Superior temporal gyrus (tissue), 1 donor: Measurements from ENCODE around the gene PLA2G7.
"Not testable (repeated sequence)": the region's sequence is repeated elsewhere in the genome, so short reads cannot be mapped to it uniquely, and the experiment has no call there.

Source experiments
- DNase-seq: peaks from one replicate; pipeline ENCODE4 v3.0.0-alpha.2; 2016; ENCODE audit errors: extremely low spot score

Gene PLA2G7

DNA sequence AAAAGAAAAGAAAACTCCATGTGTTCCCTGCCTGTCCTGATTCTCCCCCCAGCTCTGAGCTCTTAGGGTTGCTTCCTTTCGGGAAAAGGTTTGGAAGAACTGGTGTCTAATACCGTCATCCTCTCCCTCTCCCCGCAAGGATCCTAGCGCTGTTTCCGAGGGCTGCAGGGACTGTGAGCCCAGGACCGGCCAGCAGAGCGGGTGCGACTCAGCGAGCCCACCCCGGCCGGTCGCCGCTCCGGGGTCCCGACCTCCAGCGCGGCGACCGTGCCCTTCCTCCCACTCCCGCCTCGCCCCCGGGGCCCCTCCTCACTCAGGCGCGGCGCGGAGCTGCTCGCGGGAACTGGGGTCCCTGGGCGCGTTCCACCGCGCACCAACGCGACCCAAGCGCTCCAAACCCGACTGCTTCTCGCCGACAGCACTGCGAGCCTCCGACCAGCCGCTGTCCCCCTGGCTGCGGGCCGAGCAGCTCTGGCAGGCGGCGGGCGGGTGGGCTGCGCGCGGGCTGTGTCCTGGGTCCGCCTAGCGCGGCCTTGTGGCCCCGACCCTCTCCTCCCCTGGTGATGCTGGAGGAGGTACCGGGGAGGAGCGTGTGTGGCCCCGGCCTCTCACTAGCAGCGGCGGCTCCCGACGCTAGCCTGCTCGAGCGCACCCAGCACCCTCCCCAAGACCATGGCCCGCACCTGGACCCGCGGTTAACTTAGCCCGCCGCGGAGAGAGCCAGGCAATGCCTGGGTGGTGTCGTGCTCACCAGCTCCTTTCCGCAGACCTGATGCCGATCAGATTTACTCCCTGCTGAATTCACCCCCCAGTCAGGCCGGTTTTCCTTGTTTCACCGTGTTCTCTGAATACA lies at the start of gene PLA2G7:
TSS of gene PLA2G7 (minus strand) at position 509 of the 853 bp plus-strand sequence. CDS start 12,484 bp downstream, outside the sequence.
- DNase-seq = no peak

DNA sequence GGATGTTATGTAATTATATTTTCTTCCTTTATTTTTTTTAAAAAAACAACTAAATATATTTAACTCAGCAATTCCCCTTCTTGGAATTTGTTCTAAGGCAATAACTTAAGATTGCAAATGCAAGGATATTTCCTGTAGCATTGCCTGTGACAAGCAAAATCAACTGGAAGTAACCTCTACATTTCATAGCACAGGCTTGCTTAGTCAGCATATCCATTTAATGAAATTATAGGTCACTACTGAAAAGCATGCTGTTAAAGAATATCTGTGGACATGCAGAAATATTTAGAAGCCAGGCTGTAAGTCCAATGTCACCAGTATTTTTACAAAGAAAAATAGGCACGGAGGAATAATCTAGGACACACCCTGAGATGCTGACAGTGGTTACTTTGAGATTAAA lies 49.4 kb upstream of the PLA2G7 start:
- no peak for DNase-seq

DNA sequence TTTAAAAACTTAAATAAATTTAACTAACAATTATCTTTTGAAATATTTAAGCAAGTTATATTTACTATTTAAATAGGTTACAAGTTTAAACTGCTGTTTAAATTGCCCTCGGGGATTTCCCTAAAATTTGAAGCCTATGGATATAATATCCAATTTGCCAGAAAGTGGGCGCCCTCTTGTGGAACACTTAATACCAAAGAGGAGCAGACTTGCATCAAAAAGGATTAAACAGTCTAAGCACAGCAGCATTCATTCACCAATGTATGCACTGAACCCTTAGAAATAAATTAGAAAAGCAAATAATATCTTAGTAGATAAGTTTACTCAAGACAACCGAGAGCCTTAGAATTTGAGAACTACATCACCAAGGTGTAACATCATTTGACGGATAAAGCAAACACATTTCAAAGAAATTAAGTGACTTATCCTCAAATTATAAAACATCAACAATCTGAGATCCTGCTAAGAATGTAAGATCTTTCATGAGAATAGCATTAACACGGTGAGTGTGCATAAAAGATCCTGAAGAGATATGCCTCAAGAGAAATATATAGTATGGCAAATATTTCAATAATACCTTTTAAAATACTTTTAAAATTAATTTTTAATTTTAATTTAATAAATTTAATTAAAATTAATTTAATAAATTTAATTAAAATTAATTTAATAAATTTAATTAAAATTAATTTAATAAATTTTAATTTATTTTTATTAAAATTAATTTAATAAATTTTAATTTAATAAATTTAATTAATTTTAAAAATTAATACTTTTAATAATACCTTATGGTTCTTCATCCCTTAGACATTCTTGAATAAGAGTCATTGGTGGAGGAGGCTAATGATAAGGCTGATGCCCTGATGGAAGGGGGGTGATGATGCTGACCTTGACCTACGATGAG lies 46.6 kb upstream of the PLA2G7 start:
- DNase-seq = peak; percentile 91

DNA sequence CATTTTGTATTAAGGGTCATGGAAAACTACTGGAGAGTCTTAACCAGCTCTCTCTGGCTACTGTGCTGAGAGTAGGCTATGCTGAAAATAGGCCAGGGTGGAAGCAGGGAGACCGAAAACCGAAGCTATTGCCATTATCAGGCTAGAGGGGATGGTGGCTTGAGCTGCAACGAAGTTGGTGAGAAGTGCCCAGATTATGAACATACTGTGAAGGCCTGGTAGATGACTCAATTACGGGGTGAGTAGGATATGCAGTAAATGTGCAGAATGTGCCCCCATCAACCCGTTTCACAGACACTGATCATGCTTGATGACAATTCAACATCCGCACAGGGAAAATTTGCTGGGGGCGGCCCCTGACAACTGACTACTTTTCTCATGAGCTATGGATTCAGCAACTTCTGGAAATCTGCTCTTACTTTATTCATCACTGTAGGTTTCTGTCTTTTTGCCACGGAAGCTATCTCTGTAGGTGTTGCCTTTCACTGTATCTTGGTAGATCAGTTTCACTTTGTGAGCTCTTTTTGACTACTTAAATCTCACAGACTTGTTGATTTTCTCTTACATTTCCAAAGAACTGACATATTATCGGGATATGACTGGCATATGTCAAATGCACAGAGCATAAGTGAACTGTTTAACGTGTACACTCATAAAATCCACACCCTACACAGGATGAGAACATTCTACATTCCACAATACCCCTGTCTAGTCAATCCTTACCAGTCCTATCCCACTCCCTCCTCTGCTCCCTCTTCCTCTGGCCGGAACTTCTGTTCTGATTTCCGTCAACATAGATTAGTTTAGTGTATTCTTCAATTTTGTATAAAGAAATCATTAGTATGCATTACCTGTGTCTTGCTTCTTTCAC lies 42.5 kb upstream of the PLA2G7 start:
- DNase-seq = no peak

DNA sequence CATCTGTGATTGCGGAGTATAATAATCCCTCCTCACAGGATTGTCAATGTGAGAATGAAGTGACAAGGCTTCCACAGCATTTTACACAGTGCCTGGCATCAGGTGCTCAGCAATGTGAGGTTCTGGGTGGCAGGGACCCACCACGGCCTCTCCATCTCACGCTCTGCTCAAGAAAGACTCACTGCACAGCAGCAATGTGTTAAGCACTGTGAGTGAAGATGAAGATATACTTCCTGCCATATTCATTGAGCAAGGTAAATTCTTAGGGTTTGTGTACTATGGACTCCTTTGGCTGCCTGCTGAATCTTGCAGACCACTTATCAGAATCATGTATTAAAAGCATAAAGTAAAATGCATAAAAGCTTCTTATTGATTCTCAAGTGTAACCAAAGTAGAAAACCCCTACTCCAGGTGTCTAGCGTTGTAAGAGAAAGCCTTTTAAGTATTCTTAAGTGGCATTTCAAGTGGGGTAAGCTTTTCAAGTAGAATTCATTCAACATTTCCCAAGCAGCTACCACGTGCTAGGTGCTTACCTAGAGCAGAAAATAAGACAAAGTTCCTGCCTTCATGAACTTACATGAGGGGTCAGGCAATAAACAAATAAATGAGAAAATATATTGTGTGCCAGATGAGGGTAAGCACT lies 41.0 kb upstream of the PLA2G7 start:
- no peak for DNase-seq

DNA sequence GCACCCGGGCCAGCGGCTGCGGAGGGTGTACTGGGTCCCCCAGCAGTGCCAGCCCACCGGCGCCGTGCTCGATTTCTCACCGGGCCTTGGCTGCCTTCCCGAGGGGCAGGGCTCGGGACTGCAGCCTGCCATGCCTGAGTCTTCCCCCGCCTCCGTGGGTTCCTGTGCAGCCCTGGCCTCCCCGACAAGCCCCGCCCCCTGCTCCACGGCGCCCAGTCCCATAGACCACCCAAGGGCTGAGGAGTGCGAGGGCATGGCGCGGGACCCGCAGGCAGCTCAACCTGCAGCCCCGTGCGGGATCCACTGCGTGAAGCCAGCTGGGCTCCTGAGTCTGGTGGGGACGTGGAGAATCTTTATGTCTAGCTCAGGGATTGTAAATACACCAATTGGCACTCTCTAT lies 39.6 kb upstream of the PLA2G7 start:
- DNase-seq = not testable (repeated sequence)

DNA sequence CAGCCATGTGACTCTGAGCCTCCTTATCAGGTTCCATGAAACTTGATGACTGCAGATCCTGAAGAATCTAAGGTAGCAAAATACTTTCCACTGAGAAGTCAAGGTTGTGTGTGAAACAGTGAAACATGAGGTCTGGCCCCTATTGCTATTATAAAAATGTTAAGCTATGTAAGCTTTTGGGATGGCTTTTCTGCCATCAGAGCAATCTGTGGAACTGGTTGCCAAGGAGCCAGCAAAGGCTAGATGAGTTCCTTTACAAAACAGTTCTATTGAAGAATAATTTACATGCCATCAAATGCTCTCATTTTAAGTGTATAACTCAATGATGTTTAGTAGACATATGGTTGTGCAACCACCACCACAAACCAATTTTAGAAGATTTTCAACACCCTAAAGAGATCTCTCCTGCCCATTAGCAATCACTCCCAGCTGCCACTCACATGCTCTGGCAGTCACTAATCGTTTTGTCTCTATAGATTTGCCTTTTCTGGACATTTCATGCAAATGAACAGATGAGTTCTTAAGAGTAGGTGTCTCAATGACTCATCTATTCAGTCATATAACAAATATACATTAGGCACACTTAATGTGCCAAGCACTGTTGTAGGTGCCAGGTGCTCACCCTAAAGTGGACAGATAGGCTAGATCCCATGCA lies 38.2 kb upstream of the PLA2G7 start:
- DNase-seq = no peak

DNA sequence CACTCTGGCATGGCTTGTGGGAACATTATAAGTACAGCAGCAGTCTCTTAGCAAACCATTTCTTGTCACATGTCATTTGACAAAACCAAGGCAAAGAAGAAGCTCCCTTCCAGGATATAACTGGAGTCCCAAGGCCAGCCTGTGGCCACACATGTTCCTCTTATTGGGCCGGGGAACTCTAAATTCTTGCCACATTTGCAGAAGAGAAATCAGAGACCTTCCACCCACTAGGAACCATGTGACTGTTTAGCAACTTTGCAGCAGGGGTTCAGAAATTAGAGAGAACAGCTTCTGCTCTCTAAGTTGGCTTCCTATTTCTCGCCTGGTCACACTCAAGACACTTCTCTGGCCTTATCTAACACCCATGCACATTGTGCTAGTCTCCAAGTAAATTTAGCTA lies 37.6 kb upstream of the PLA2G7 start:
- DNase-seq = peak; percentile 51

DNA sequence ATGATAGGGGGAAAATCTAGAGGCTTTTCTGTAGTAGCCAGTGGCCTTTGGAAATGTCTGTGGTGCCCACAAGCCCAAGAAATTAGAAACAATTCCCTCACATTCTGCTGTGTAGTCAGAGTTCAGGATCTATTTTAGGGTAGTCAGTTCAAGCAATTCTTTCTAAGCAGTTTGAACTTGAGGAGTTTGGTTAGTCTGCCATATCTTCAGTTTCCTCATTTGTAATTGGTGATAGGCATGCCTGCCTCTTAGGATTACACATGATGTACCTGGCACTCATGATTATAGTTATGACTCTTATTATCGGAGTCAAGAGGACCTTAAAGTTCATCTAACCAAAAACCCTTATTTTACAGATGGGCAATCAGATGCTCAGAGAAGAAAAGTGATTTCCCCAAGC lies 36.8 kb upstream of the PLA2G7 start:
- DNase-seq = no peak

DNA sequence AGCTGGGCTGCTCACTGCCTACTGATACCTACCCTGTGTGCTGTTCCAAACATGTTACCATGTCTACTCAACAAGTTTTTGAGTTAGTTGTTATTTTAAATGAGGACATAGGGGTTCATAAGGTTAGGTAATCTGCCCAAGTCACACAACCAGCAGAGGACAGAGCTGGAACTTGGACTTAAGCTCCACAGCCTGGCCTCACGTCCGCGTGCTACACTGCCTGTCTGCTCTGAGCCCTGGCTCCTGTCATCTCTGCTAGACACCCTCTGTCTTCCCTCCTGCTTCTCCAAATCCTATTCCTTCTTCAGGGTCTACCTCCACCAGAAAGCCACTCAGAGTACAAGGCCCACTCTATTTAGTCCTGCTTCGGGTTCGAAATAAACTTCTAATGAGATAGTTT lies 29.8 kb upstream of the PLA2G7 start:
- DNase-seq = no peak

DNA sequence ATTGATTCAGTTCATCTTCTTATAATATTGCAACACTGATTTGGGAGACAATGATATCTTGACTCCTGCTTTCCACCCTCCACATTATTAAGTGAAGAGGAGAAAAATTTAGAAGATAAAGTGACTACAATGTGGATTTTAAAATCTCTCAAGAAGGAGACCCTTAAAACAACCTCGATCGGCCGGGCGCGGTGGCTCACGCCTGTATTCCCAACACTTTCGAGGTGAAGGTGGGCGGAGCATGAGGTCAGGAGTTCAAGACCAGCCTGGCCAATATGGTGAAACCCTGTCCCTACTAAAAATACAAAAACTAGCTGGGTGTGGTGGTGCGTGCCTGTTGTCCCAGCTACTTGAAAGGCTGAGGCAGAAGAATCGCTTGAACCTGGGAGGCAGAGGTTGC lies 29.1 kb upstream of the PLA2G7 start:
- DNase-seq = not testable (repeated sequence)

DNA sequence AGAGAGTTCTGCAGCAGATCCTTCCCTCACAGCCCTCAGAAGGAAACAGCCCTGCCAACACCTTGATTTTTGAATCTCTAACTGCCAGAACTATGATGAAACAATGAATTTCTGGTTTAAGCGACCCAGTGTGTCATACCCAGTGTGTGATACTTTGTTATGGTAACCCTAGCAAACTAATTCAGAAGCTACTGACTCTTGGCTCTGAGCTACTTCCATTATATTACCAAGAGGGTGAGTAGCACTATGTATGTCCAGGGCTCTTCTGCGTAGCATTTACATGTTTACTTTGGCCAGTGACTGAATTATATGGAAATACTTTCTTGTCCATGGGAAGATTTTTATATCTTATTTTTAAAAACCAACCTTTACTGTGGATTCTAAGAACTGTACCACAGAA lies 28.3 kb upstream of the PLA2G7 start:
- DNase-seq = no peak

DNA sequence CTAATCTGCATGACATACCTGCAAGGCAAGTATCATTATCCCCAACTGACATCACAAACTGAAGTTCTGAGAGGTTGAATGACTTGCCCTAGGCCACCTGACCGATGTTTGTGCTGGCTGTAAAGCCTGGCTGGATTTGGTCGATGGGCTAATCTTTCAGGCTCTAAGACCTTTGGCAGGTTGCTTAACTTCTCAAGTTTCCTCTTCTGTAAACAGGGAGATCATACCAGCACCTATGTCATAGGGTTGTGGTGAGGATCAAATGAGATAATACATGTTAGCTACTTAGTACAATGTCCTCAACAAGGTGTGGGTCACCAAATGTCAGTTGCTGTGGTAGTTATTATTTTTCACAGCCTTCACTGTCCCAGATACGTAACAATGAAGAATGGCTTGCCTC lies 25.8 kb upstream of the PLA2G7 start:
- no peak for DNase-seq

DNA sequence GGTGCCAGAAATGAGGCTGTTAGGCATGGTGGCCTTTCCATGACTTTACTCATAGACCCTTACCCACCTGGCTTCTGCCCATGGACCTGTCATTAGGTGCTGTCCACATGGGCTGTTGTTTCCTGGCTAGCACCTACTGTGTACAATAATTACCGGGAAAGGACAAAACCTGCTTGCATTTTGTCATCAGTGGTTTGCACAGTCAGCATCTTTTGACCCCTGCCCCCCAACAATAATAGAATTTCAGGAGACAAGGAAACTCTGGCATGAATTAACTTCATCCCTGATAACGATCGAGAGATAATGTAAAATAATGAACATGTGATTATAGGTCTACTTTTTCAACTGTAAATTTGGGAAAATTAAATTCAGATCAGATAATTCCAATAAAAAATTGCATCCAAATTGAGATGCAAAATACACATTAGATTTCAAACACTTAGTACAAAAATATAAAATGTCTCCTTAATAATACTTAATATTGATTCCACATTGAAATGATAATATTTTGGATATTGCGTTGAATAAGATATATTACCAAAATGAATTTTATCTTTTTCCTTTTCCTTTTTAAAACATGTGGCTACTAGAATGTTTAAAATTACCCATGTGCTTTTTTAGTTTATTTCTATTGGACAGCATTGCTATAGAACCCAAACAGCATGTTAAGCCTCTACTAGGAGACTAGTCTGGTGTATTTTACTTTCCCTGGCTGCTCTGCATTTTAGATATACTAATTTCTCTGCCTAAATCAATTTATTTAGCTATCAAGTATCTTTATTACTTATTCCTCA lies 24.0 kb upstream of the PLA2G7 start:
- no peak for DNase-seq

DNA sequence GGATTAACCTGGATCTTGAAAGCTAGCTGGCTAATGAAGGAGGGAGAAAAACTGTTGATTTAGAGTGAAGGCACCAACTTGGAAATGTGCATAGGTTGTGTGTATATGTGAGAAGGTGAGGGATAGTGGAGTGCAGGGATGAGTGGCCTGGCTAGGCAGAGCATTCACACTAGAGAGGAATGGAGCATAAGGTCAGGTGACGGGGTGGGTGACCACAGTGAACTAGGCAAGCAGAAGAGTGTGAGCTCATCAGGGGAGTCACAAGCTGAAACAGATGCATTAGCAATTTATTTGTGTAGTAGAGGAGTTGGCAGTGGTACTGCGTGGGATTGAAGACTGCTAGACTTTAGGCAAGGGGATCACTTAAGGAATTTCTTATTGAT lies 22.0 kb upstream of the PLA2G7 start:
- DNase-seq = no peak

DNA sequence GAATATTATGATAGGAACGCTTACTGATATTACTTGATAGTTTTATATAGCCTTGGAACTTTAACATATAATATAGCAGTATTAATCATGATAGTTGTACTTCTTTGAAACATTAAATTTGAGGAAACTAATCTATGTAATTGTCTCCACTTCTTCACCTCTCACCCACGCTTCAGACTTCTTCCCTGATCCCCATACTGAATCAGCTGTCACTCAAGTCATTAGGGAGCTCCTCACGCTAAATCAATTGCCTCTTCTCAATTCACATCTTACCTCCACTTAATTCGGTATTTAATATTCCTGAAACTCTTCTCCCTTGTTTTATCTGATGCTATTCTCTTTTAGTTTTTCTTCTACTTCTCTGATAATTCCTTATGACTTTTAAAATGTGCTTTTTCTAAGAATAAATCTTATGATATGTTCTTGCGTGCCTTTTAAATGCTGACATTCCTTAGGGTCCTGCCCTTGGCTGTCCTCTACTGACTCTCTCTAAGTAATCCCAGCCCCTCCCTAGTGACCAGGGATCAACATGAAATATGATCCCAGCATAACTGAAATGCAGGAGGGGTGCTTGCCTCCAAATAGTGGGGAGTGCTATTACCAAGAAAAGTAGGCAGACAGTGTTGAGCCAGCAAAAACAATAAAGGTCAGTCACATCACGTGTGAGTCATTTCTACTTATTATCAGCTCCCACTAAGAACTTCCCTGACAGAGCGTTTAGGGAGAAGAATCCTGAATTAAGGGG lies 21.5 kb upstream of the PLA2G7 start:
- DNase-seq = no peak

DNA sequence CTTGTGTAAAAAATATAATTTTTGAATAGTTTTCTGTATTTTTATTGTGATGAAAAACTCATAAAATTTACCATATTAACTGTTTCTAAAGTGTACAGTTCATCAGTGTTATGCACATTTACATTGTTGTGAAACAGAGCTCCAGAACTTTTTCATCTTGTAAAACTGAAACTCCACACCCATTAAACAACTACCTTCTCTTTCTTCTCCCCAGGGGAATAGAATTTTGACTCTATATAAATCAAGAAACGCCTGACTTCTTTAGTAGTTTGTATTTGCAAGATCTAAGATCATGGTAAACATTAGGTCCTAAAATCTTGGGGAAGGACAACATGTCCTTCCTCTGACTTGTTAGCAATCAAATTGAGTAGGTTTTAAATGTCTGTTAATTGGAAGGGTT lies 20.7 kb upstream of the PLA2G7 start:
- DNase-seq = no peak

DNA sequence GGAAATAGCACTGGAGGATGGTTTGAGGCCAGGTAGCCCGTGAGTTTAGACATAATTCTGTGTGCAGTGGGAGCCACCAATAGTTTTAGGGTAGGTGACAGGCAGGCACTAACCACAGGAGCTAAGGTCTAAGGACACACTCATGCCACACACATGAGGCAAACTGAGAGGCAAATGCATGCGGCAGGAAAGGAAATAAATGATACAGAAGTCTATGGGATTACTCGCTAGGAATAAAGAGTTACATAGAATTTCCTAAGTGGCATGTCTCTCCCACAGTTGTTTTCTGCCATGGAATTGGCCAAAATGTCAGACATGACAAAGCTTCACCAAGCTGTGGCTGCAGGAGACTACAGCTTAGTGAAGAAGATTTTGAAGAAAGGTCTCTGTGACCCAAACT lies 16.5 kb upstream of the PLA2G7 start:
- no peak for DNase-seq

DNA sequence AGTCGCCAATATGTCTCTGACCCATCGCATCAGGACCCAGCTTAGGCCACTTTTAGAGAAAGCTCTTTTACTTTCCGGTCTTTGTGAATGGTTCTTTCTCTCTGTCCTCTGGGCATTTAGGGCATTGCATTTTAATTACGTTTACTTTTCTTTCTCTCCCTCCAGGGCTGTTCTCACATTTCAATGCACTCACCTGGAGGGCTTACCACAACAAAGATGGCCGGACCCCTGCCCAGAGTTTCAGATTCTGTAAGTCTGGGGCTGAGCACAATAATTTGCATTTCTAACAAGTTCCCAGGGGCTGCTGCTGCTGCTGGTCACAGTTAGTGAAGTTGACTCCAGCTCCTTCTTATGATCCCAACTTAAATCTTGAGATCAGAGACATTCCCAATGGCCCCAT lies 14.6 kb upstream of the PLA2G7 start:
- DNase-seq = no peak
